ENCODE measurements around the gene NCF1.
"Not testable (repeated sequence)": the region's sequence is repeated elsewhere in the genome, so short reads cannot be mapped to it uniquely, and the experiment has no call there.

NCF1 gene

GRCh38 chr7:74766991-74767390 is 6.8 kb upstream of the NCF1 start:
- H3K36me3 Mint-ChIP-seq (ENCODE audit: low read depth); H3K4me3 Mint-ChIP-seq; H3K27me3 Mint-ChIP-seq; H3K27ac Mint-ChIP-seq; DNase-seq; H3K9me3 Mint-ChIP-seq; H3K4me1 Mint-ChIP-seq (ENCODE audit: low read depth): not testable (repeated sequence)

GRCh38 chr7:74770062-74770461 is 3.7 kb upstream of the NCF1 start:
- not testable (repeated sequence) for H3K4me1 Mint-ChIP-seq (ENCODE audit: low read depth); H3K9me3 Mint-ChIP-seq; DNase-seq; H3K36me3 Mint-ChIP-seq (ENCODE audit: low read depth); H3K27ac Mint-ChIP-seq; H3K4me3 Mint-ChIP-seq; H3K27me3 Mint-ChIP-seq

GRCh38 chr7:74772093-74772492 is 1.7 kb upstream of the NCF1 start:
- not testable (repeated sequence) for H3K4me3 Mint-ChIP-seq; H3K9me3 Mint-ChIP-seq; H3K4me1 Mint-ChIP-seq (ENCODE audit: low read depth); DNase-seq; H3K36me3 Mint-ChIP-seq (ENCODE audit: low read depth); H3K27me3 Mint-ChIP-seq; H3K27ac Mint-ChIP-seq

- H3K27ac Mint-ChIP-seq; H3K4me1 Mint-ChIP-seq (ENCODE audit: low read depth); DNase-seq; H3K4me3 Mint-ChIP-seq; H3K36me3 Mint-ChIP-seq (ENCODE audit: low read depth); H3K9me3 Mint-ChIP-seq; H3K27me3 Mint-ChIP-seq: not testable (repeated sequence)
Observed at GRCh38 chr7:74775111-74775510, 1.3 kb downstream of the NCF1 start.

GRCh38 chr7:74779053-74779452 is 5.2 kb downstream of the NCF1 start:
- H3K4me1 Mint-ChIP-seq (ENCODE audit: low read depth); H3K36me3 Mint-ChIP-seq (ENCODE audit: low read depth); H3K9me3 Mint-ChIP-seq; DNase-seq; H3K27me3 Mint-ChIP-seq; H3K27ac Mint-ChIP-seq; H3K4me3 Mint-ChIP-seq: not testable (repeated sequence)

GRCh38 chr7:74781746-74782145 is 7.9 kb downstream of the NCF1 start:
- not testable (repeated sequence) for H3K27me3 Mint-ChIP-seq

GRCh38 chr7:74783595-74783994 is 9.8 kb downstream of the NCF1 start:
- H3K27me3 Mint-ChIP-seq; H3K36me3 Mint-ChIP-seq (ENCODE audit: low read depth); H3K4me3 Mint-ChIP-seq; DNase-seq; H3K9me3 Mint-ChIP-seq; H3K4me1 Mint-ChIP-seq (ENCODE audit: low read depth); H3K27ac Mint-ChIP-seq: not testable (repeated sequence)

More at GRCh38 chr7:74781746-74782145, 7.9 kb downstream of the NCF1 start:
- not testable (repeated sequence) for H3K9me3 Mint-ChIP-seq; H3K4me3 Mint-ChIP-seq; H3K36me3 Mint-ChIP-seq (ENCODE audit: low read depth); H3K4me1 Mint-ChIP-seq (ENCODE audit: low read depth); DNase-seq; H3K27ac Mint-ChIP-seq

GRCh38 chr7:74788369-74789150 is 14.7 kb downstream of the NCF1 start:
- H3K4me3 Mint-ChIP-seq; H3K4me1 Mint-ChIP-seq (ENCODE audit: low read depth); H3K9me3 Mint-ChIP-seq; H3K27me3 Mint-ChIP-seq; H3K27ac Mint-ChIP-seq; H3K36me3 Mint-ChIP-seq (ENCODE audit: low read depth): not testable (repeated sequence)
- DNase-seq, result peak; percentile 100

- H3K4me3 Mint-ChIP-seq; H3K36me3 Mint-ChIP-seq (ENCODE audit: low read depth); H3K9me3 Mint-ChIP-seq; H3K4me1 Mint-ChIP-seq (ENCODE audit: low read depth); DNase-seq; H3K27ac Mint-ChIP-seq; H3K27me3 Mint-ChIP-seq: not testable (repeated sequence)
Observed at GRCh38 chr7:74789200-74789736, 15.5 kb downstream of the NCF1 start.

- H3K27ac Mint-ChIP-seq; DNase-seq; H3K9me3 Mint-ChIP-seq; H3K36me3 Mint-ChIP-seq (ENCODE audit: low read depth); H3K4me1 Mint-ChIP-seq (ENCODE audit: low read depth); H3K27me3 Mint-ChIP-seq; H3K4me3 Mint-ChIP-seq: not testable (repeated sequence)
Observed at GRCh38 chr7:74797848-74798622, 24.2 kb downstream of the NCF1 start.

- not testable (repeated sequence) for DNase-seq; H3K27ac Mint-ChIP-seq; H3K27me3 Mint-ChIP-seq; H3K36me3 Mint-ChIP-seq (ENCODE audit: low read depth); H3K4me1 Mint-ChIP-seq (ENCODE audit: low read depth); H3K4me3 Mint-ChIP-seq; H3K9me3 Mint-ChIP-seq
Observed at GRCh38 chr7:74798644-74799043, 24.8 kb downstream of the NCF1 start.

GRCh38 chr7:74815882-74816281 is 42.1 kb downstream of the NCF1 start:
- not testable (repeated sequence) for DNase-seq; H3K9me3 Mint-ChIP-seq; H3K36me3 Mint-ChIP-seq (ENCODE audit: low read depth); H3K27ac Mint-ChIP-seq; H3K4me1 Mint-ChIP-seq (ENCODE audit: low read depth); H3K4me3 Mint-ChIP-seq; H3K27me3 Mint-ChIP-seq

- H3K27ac Mint-ChIP-seq; H3K9me3 Mint-ChIP-seq; H3K27me3 Mint-ChIP-seq; DNase-seq; H3K4me3 Mint-ChIP-seq; H3K36me3 Mint-ChIP-seq (ENCODE audit: low read depth); H3K4me1 Mint-ChIP-seq (ENCODE audit: low read depth): not testable (repeated sequence)
Observed at GRCh38 chr7:74820146-74820805, 46.5 kb downstream of the NCF1 start.

- H3K27me3 Mint-ChIP-seq; H3K4me1 Mint-ChIP-seq (ENCODE audit: low read depth); H3K4me3 Mint-ChIP-seq; H3K27ac Mint-ChIP-seq; DNase-seq; H3K36me3 Mint-ChIP-seq (ENCODE audit: low read depth); H3K9me3 Mint-ChIP-seq: not testable (repeated sequence)
Observed at GRCh38 chr7:74821259-74821658, 47.4 kb downstream of the NCF1 start.

- H3K4me3 Mint-ChIP-seq; H3K9me3 Mint-ChIP-seq; H3K36me3 Mint-ChIP-seq (ENCODE audit: low read depth); H3K4me1 Mint-ChIP-seq (ENCODE audit: low read depth); DNase-seq; H3K27ac Mint-ChIP-seq; H3K27me3 Mint-ChIP-seq: not testable (repeated sequence)
Observed at GRCh38 chr7:74829959-74830358, 56.1 kb downstream of the NCF1 start.

Data from activated T-cell treated with anti-CD3 and anti-CD28 coated beads, Interleukin-2, amount 50 U/mL, for 24 hours (primary cell).